ENCODE data around the gene HOXA5.

The HOXA5 gene

DNA sequence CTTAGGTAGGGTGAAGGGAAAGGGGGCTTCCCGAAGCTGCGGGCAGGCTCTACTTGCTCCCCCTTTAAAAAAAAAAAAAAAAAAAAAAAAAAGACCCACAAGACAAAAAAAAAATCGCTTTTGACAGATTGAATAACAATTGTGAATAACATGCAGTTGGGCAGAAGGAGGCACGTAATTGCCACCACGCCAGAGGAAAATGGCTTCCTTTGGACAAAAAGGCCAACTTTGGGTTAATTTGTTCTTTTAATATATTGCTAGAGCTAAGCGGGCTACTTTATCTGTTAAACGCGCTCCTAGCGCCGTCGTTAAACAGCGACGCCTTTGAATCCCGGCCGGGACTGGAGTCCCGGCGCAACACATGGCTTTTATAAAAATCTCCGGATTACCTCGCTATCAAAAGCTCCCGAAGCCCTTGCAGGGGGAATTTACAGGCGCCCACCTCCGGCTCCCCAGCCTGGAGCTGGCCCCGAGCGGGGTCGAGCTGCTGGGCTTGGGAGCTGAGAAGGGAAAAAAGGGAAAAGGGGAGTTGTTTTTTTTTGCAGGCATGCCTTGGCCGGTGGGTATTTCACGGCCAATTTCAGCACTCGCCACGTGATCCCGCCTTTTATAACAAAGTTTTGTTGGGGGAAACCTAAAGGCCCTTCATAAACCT, 40.3 kb upstream of the HOXA5 start:
- peak; percentile 72 for DNase-seq

DNA sequence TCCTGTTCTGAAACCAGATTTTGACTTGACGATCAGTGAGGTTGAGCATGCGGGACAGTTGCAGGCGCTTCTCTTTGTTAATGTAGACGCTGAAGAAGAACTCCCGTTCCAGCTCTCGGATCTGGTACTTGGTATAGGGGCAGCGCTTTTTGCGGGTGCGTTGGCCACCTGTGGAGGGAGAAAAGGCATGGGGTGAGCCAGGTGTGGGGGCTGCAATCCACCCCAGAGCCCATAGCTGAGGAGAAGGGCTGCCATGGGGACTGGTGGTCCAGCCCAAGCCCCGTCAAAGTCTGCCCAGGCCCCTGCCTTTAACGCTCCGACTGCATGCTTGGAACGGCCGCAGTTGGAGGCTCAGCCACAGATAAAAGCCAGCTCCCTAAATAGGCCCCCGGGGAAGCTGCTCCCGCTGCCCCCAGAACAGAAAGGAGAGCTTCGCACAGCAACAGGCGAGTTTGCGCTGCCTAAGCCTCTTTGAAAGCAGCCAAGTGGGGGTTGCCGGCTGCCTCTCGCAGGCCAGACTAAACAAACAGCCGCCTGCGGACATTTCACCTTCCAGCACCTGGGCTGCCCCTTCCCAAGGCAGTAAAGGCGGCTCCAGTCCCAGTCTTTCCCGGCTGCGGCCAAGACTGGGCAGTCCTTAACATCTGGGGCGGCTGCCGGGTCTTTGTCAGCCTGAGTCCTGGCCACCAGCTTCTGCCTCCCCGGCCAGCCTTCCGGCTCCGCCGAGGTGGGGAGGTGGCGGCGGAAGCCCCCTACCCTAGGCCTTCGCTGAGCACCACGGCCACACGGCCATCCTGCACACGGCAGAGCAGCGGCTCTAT, 39.6 kb upstream of the HOXA5 start:
- DNase-seq = peak; percentile 80

DNA sequence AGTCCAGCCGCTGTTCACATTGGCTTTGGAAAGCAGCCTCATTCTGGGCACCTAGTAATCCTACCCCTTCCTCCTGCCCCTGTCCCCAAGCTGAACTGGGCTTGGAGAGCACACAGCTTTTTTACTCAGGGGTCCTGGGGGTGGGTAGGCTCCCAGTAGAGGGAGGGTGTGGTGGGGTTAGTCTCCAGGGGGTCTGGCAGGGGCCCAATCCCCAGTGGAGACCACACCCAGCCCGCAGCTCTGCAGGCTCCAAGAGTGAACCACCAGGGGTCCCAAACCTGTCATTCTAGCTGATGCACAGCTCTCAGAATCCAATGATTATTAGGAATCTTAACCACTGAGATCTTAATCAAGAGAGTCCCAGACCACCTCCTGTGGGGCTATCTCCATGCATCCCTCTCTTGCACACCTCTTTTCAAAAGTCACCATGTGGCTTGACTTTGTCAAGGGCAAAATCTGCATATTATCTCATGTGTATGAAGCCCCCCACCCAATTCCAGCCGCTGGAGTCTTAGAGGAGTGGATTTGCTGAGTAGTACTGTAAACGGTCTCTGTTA, 38.9 kb upstream of the HOXA5 start:
- DNase-seq = no peak

DNA sequence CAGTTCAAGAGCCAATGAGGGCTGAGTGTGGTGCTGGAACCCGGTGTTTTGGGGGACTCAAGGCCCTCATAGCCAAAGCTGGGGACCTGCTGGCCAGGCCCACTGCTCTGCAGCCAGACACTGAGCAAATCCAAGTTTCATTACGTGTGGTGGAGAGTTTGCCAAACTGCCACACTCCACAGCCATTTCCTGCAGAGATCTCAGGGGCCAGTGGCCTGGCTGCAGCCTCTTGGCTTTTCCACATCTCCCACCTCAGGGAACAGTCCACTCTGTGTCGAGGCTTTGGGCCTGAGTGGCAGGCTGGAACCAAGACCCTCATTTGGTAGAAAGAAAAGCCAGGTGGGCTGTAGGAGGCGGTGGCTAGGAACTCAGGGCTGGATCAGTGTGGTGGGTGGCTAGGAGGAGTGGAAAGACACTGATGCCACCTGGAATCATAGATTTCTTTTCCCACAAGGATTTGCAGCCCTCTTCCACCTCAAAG, 38.4 kb upstream of the HOXA5 start:
- no peak for DNase-seq

DNA sequence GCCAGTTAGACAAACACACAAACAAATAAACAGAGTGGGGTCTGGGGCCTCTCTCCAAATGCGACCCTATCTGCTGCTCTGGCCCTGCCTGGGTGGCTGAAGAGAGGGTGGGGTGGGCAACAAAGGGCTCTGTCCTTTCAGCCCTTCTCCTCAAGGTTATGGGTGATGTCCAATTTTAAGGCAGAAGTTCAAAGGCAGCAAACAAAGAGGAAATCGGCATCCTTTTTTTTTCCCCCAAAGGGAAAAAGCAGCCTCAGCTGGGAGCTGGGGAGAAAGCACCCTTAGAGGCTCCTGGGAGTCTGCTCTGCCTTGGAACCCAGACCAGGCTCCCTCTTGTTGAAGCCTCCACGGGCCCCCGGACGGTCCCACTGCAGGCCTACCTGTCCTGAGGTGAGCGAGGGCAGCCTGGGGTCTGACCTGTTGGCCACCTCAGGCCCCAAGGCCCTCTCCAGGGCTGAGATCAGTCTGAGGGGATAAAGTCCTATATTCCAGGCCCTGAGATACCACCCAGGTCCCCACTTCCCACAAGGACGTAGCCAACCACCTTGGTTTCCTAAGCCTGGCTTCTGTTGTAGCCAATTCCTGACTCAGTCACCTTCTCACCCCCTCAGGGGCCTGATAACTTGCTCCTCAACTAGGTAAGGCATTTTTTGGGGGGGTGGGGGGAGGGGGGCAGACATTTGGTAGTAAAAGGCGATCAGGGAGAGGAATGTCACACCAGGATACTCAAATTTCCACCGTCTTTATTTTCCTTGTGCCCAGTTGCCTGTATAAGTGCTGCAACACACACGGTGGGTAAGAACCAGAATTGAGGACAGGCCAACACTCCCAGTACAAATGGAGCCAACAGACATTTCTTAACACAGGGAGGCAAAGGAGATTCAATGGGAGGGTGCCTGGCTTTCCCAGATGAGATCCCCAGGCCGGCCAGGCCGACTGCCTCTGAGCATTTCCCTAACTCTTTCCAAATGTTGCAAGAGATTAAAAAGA, 37.2 kb upstream of the HOXA5 start:
- peak; percentile 77 for DNase-seq

DNA sequence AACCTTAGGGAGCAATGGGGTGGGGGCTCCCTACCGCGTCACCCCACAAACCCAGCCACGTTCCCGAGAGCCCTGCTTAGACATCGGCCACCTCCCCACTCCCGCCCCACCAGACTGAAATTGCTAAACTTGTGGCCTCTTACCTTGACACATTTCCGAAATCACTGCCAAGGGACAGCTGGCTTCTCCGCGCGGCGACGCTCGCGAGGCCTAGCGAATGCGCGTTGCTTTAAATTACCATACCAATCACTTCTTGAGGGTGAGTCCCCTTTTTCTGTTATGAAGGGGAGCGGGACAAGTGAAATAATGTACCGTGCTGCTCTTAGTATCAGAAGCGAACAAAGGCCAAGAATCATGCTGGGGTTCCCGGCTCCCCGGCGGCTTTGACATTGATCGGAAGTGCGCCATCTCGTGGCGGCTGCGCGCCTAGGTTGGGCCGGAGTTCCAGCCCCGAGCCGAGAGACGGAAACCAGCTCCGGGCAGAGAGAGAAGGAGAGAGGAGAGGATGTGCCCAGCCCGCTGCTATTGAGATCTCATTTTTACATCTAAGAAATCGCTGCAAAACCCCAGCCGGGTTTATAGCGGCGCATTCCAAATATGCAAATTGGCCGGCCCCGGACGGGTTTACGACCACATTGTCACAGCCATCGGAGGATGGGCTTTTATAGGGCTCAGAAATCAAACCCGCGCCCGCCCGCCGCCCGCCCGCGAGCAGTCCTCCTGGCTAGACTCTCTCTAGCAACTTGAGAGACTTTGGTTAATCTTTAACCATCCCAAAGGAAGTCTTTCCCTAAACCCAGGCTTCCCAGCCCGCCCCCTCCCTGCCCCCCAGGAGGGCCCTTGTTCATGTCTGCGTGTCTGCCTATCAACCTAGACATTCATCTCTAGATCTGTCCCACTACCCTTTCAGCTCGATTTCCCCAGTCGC, 36.3 kb upstream of the HOXA5 start:
- DNase-seq = peak; percentile 95

DNA sequence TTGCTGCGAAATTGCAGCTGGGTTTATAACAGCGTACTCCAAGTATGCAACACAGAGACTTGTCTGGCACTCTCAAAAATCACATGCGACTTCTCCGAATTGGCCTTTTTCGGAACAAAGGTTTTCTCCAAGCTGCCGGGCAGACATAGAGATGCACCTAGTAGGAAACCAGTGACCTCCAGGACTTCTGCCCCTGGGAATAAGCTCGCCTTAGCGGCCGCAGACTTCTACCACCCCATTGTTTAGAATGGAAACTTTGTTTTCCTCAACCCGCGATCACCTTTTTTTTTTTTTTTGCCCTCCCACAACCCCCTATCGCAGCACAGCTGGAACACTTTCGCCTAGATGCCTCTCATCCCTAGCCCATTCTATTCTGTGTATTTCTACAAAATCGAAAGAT, 35.5 kb upstream of the HOXA5 start:
- no peak for DNase-seq

DNA sequence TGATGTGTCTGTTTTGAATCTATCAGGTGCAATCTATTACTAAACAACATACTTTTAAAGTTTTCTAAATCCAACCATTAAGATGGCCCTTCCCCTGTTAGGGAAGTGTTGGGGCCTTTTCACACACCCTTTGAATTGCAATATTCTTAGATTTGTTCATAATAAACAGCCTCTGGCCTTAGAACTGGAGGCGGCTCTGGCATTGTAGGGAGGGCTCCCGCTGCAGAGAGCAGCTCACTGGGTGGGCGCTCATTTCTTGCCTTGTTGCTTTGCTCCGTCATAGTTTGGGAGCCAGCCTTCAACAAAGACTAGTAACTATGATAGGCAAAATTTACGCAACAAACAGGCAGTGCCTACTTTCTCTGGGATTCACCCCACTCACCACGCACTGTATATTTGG, 34.9 kb upstream of the HOXA5 start:
- DNase-seq = no peak

DNA sequence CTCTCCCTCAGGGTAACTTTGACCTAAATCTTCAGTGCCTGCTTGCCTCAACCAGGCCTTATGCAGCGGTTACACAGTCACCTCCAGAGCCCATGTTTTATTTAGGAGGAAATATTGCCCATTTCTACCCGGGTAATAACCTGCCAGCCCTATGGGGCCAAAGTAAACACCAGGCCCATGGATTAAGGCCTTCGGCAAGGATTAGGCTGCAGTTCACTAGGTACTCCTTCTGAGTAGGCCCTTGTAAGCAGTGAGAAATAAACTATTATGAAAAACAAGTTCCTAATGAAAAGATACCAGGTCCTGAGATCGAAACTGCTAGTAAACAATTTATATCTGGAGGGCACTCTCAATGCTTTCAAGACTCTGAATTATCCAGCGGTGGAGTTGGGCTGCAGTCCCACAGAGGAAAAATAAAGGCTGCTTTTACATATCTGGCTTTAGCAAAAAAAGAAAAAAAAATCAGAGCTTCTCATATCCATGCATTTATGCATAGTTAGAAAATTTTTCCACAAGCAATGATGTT, 34.4 kb upstream of the HOXA5 start:
- DNase-seq = no peak

DNA sequence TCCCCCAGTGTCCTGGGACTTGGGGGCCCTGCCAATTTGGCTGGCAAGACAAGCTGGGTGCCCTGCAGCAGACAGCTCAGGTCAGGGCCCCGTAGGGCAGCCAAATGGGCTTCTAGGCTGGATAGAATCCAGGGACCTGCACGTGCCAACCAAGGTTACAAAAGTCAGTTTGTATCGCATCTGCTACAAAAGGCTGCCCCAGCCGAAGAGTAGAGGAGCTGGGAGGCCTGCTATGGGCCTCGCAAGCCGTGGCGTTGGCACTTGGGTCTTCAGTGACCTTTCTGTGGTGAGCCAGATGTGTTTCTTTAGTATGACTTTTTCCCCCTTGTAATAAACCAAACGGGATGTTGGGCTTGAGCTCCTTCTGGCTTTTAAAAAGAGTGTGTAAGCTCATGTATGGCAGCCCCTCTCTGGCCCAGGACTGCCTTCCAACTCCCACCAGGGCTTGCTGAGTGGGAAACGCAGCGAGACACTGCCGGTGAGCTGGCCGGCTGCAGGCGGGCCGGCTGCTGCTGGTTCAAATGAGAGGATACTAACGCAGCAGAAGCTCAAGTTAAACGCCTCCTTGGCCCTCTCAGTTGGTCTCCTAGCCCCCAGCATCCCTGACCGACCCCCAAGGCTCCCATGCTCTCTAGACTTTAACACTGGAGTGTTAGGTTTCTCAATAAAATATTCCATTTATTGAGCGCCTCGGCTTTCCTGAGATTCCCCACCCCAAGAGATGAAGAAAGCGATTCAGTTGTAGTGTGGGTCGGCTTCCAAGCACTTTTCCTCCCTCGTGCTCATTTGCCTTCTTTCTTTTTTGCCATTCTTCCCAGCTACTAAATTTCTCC, 33.7 kb upstream of the HOXA5 start:
- DNase-seq = peak; percentile 79

DNA sequence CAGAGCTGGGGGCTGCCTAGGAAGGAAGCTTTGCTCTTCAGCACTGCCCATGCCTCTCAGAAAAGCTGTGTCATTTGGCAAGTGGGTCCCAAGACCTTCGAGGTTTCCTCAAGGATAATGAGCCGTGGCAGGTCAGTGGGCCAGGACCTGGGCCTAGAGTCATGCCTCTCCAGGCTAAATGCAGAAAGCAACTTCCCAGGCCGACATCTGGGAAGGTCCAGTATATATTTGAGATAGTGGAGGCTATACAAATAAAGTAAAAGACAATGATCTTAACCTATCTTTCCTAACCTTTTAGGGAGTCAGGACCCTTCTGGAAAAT, 33.0 kb upstream of the HOXA5 start:
- DNase-seq = no peak

DNA sequence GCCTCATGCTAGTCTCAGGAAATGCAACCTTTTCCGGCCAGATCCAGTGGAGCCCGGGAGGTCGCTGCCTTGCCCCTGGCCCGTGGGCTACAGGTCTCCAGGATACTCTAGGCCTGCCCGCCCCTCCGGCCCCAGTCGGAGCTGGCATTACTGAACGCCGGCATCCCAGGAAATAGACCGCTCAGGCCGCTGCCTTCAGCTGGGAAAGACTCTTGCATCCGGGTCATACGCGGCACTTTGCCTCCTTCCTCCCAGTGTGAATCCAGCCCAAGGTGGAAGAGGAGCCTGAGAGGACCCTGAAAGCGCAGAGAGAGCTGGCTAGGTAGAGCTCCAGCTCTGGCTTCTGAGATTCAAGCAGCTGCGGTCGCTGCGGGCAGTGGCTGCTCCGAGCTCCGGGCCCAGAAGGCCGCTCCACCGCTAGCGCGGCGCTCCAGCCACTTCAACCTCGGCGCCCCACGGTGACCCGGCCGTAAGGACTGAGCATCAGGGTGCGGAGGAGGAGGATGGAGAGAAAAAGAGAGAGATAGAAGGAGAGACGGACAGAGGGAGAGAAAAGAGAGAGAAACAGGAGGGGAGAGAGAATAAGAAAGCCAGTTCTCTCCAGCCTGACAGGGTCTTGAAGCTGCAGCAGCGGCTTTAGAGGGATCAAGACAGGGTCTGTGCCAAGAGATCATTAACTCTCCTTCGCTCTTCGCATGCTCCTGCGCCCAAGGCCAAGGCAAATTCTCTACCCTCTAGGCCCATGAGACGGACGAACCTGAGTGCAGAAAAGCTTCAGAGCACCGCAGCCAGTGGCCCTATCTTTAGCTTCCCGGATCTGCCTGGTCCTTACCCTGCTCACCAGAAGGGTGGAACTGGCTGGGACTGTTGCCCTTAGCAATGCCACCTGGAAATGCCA, 32.4 kb upstream of the HOXA5 start:
- peak; percentile 75 for DNase-seq

DNA sequence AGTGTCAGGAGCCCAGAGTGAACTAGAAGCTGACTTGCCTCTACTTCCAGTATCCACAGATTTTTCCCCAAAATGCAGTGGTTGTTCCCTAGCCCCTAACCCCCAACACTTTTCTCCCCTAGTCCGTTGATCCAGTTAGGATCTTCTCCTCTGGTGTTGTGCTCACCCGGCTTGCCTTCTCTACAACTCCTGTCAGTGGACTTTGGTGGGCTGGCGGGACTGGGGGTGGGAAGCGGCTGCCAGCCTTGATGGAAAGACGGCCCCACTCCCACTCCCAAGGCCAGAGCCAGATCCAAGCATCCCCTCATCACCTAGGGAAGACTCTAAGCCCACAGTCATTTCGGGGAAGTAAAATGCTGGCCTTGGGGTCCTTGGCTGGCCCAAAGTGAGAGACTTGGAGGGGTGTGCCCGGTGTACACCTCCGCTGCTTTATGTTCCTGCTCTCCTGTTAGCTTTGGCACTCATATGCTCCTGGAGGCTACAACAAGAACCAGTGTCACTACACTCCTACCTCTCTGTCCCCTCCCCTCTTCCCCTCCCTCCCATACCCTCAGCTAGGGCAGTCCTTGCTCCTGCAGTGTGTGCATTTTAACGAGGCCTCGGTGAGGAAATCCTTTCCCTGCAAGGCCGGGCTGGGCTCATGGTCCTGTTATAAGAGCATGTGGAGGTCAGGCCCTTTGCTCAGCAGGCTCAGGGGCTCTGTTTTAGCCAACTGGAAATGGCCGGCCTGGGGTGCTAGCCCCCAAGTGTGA, 31.6 kb upstream of the HOXA5 start:
- DNase-seq = no peak

DNA sequence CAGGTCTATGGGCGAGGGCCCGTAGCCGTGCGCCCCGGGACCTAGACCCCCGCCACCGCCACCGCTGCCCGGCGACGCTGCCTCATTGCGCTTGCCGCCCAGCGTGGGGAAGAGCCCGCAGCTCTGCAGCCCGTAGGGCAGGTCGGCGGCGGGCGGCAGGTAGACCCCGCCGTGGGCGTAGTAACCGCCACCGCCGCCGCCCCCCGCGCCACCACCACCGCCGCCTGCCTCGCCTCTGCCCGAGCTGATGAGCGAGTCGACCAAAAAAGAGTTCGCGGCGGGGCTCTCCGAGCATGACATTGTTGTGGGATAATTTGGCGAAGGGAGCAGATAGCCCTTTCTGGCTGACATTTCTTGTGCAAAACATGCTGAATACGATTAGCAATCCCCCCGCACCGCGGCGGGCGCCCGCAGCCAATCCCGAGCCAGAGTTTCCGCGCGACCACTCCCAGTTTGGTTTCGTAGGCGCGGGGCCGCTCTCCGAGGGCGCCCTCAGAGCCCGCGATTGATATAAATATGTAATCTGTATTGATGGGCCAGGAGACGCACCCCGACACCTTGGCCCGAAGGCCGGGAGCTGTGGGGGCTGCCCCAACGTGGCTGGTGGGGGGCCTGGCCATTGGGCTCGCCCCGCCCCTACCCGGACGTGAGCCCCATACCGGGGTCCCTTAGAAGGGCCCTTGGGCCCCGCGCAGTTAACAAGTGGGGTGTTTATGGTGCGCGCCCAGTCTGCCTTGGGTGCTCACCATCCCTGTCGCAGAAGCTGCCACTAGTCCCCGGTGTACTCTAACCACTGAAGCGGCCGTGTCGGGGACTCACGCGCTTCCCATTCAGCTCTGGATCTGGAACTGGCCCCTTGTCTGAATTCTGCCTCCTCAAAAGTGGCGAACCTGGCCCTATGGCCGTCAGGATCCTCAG, 30.7 kb upstream of the HOXA5 start, which contains the start of gene HOXA10:
HOXA10 (minus strand) TSS at position 365 of the 918 bp plus-strand sequence; CDS start at position 351, 14 bp downstream.
- DNase-seq = peak; percentile 75

DNA sequence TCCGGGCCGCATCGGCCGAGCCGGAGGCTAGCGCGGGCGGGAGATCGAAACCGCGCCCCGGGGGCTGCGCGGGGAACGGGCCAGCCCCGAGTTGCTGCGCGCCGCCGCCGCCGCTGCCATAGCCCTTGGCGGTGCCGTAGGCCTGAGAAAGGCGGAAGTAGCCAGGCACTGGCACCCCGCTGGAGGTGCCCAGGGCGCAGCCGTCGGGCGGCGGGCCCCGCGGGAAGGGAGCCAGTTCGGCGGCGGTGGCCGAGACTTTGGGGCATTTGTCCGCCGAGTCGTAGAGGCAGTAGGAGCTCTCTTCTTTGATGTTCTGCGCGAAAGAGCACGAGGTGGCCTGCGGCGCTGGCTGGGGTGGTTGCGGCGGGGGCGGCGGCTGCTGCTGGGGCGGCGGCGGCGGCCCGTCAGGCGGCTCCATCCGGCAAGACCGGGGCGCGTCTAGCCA, 30.1 kb upstream of the HOXA5 start:
- peak; percentile 75 for DNase-seq

DNA sequence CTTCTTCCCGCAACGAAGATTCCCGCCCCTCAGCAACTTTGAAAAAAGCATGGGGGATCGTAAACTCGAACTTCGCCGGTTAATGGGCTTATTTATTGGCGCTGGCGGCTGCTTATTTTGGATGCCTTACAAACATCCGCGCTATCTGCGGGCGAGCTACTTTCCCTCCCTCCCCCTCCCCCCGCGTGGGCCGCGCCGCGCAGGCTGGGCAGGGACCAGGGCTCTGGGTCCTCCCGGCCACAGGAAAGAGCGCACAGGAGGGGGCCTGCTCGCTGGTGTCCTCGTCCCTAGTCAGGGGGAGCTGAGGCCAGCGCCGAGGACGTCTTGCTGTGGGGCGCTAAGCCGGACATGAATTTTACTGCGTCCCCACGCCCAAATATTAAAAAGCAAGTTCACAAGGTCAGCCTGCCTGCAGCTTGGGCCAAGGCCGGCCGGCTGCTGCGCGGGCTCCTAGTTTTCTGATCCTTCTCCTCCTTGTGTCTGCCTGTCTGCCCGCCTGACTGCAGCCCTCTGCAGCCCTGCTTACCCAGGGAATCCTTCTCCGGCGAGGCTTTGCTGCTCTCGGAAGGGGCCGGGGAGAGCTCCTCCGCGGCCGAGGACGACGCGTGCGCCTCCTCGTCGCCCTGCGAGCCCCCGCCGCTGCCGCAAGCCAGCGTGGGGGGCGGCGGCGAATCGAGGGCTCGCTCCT, 29.5 kb upstream of the HOXA5 start:
- DNase-seq = no peak
